DOHH2 (cell line): ENCODE results near the gene PDLIM1.

Experiments used
- CTCF ChIP-seq: fragments of 200-600 bp; sonication (generic); IDR thresholded peaks from one replicate; pipeline ENCODE4 v1.5.1; 2014; ENCODE audit warnings: antibody characterized with exemption, mild to moderate bottlenecking, low read depth, low read length; ENCODE audit not compliant: poor library complexity, severe bottlenecking
- EZH2phosphoT487 ChIP-seq: fragments of 200-600 bp; sonication (generic); IDR thresholded peaks from 2 replicates; pipeline ENCODE4 v1.6.1; 2017; ENCODE audit warnings: borderline replicate concordance, mild to moderate bottlenecking, antibody characterized with exemption, low read length, moderate library complexity, mixed read lengths

- TF ChIP-seq EZH2phosphoT487 (no peak), CTCF (no peak)
Measured at GRCh38 chr10:95296764-95297163, 6.0 kb upstream of the PDLIM1 start.
